GM12891 (cell line): Measurements from ENCODE around the gene CA10.

Source experiments
- DNase-seq: peaks from one replicate; pipeline ENCODE4 v3.0.0; 2011; ENCODE audit warnings: low spot score; ENCODE audit not compliant: insufficient read length
- FAIRE-seq: peaks from 2 replicates; lab custom pipeline; 2011; peaks lifted over from hg19 to GRCh38; lab: Jason Lieb, UNC
- PAX5 ChIP-seq: IDR thresholded peaks from 2 replicates; pipeline ENCODE4 v1.6.1; 2011; ENCODE audit warnings: low read length, moderate library complexity, mild to moderate bottlenecking; ENCODE audit not compliant: insufficient read depth, severe bottlenecking
- POLR2A ChIP-seq: IDR thresholded peaks from 2 replicates; pipeline ENCODE4 v1.6.1; 2011; ENCODE audit warnings: low read depth, low read length, control low read depth
- POLR2AphosphoS5 ChIP-seq: IDR thresholded peaks from 2 replicates; pipeline ENCODE4 v1.6.1; 2011; ENCODE audit warnings: low read depth, low read length, control low read depth
- POU2F2 ChIP-seq: IDR thresholded peaks from 2 replicates; pipeline ENCODE4 v1.6.1; 2011; ENCODE audit warnings: low read depth, mild to moderate bottlenecking, control low read depth, low read length, moderate library complexity
- SPI1 ChIP-seq: IDR thresholded peaks from 2 replicates; pipeline ENCODE4 v1.6.1; 2011; ENCODE audit warnings: low read depth, low read length, control low read depth
- TAF1 ChIP-seq: IDR thresholded peaks from 2 replicates; pipeline ENCODE4 v1.6.1; 2011; ENCODE audit warnings: low read depth, low read length, control low read depth

Gene CA10

GRCh38 chr17:51830886-51831285 lies 327.6 kb downstream of the CA10 start:
- DNase-seq: no peak
- no peak for FAIRE-seq
- TF ChIP-seq SPI1: no peak
- TF ChIP-seq TAF1: no peak
- TF ChIP-seq PAX5: no peak
- no peak for TF ChIP-seq POLR2AphosphoS5
- TF ChIP-seq POU2F2: no peak
- TF ChIP-seq POLR2A: no peak

GRCh38 chr17:51830451-51830850 lies 328.1 kb downstream of the CA10 start:
- FAIRE-seq (no peak), DNase-seq (no peak)
- no peak for TF ChIP-seq POU2F2
- no peak for TF ChIP-seq PAX5

DNA sequence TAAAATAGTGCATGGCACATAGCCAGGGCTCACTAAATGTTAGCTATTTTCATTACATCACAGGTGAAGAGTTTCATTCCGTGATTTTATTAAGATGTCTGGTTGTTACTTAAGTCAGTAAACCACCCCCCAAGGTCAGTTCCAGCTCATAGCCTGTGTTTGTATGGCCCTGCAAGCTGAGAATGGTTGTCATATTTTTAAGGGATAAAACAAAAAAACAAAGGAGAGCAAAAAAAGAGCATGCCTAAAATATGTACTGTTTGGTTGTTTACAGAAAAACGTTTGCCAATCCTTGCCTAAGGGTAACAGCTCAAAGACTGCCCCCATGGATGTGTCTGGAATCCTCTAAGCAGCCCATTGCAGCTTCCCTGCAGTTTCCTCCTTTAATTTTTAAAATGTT lies 329.6 kb downstream of the CA10 start:
- FAIRE-seq (no peak), DNase-seq (no peak)
- no peak for TF ChIP-seq POU2F2
- no peak for TF ChIP-seq SPI1
- no peak for TF ChIP-seq POLR2A
- TF ChIP-seq TAF1: no peak
- no peak for TF ChIP-seq PAX5
- TF ChIP-seq POLR2AphosphoS5: no peak

DNA sequence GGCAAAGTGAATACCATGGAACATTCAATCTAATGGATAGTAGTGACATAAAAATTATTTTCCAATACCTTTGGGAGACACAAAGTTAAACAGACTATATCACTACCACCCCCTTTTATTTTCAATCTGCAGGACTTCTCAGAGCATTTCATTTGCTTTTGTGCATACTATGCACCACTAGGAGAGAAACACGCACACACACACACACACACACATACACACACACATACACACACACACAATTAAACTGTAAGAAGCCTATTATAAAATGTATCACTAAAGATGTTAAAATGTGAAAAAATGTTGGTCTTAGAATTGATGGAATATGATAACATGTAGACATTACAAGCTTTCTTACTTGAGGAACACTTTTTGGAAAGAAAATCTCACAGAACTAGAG lies 331.4 kb downstream of the CA10 start:
- TF ChIP-seq SPI1 (no peak), POLR2A (no peak), POLR2AphosphoS5 (no peak), PAX5 (no peak), POU2F2 (no peak), TAF1 (no peak)
- no peak for FAIRE-seq

DNA sequence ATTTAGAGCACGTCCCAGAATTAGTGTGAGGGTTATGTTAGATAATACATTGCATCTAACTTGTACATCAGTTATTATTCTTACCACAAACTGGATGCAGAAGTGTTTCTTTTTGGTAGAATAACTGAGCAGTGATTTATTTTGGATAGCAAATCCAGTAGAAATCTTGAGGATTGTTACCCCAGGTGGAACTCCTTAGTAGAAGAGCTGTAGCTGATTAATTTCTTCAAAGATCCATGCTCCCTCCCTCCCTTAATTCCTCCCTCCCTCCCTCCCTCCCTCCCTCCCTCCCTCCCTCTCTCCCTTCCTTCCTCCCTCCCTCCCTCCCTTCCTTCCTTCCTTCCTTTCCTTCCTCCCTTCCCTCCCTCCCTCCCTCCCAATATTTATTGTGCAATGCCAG lies 337.7 kb downstream of the CA10 start:
- FAIRE-seq (no peak), DNase-seq (no peak)
- TF ChIP-seq TAF1 (no peak), POU2F2 (no peak), POLR2AphosphoS5 (no peak), SPI1 (no peak), PAX5 (no peak), POLR2A (no peak)

More for the DNA sequence above, 331.4 kb downstream of the CA10 start:
- no peak for DNase-seq

DNA sequence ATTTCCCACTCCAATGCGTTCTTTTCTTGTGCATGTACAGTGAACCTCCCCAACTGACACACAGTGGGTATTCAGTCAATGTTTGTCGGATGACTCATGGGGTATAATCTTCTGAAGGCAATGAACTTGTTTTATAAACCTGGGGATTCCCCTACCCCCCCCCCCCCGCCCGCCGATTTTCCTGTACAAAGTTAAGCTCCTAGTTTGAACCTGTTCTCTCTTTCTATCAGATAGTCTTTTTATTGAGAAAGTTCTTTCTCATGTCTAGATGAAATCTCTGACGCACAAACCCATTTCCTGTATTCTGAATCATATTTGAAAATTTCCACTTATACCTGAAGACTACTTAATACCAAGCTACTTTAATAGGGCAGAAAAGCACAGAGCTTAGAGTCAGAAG lies 338.3 kb downstream of the CA10 start:
- DNase-seq (no peak), FAIRE-seq (no peak)
- no peak for TF ChIP-seq POLR2AphosphoS5
- no peak for TF ChIP-seq TAF1
- TF ChIP-seq SPI1: no peak

- TF ChIP-seq TAF1 (no peak), SPI1 (no peak), POLR2A (no peak), PAX5 (no peak), POLR2AphosphoS5 (no peak), POU2F2 (no peak)
- DNase-seq (no peak), FAIRE-seq (no peak)
Observed at GRCh38 chr17:51819341-51820219, 338.9 kb downstream of the CA10 start.

- FAIRE-seq (no peak), DNase-seq (no peak)
- TF ChIP-seq POLR2A: no peak
- TF ChIP-seq SPI1: no peak
Observed at GRCh38 chr17:51818777-51819176, 339.7 kb downstream of the CA10 start.

GRCh38 chr17:51817955-51818354 lies 340.6 kb downstream of the CA10 start:
- TF ChIP-seq POU2F2 (no peak), POLR2A (no peak), TAF1 (no peak)
- DNase-seq (no peak), FAIRE-seq (no peak)

DNA sequence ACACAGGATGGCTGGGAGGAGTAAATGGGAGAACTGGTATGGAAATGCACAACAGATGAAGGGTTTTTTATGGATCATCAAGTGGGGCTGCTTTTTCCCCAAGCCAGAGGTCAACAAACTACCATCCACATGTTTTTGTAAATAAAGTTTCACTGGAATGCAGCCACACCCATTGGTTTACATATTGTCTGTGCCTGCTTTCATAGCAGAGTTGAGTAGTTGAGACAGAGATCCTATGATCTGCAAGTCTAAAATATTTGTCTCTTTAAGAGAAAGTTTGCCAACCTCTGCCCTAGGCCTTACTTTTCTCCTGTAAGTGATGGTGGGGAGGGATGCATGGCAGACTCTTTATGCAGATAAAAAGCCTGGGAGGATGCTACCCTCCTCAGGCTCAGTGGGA lies 341.4 kb downstream of the CA10 start:
- DNase-seq (no peak), FAIRE-seq (no peak)
- TF ChIP-seq PAX5 (no peak), TAF1 (no peak), POLR2A (no peak), SPI1 (no peak), POU2F2 (no peak), POLR2AphosphoS5 (no peak)
